Heart left ventricle (tissue), 16 donors: ENCODE measurements around the gene NMNAT2. TPM values are rescaled to one million over a fixed set of nuclear protein-coding genes. Genes with fewer than 3 reads are reported as not detected.
"Not testable (repeated sequence)": the region's sequence is repeated elsewhere in the genome, so short reads cannot be mapped to it uniquely, and the experiment has no call there.

Experiments used
- ATAC-seq, 4 donors: fragments of 200-7000 bp; cut with Tn5 transposase; one replicate each; pipeline ENCODE4 v1.9.1; 2020 to 2022; ENCODE audit warnings: moderate library complexity in 4 of 4, mild to moderate bottlenecking in 3 of 4, moderate number of reproducible peaks in 1 of 4
- DNase-seq, 5 donors: peaks; one replicate each; pipeline ENCODE4 v3.0.0-alpha.2; 2020
- H3K27ac ChIP-seq, 12 donors: fragments of 200-600 bp; sonication (generic) in 4 of 12; one replicate each; pipeline versions ENCODE4 v1.5.0 to v1.8.0; 2016 to 2022; ENCODE audit warnings: mild to moderate bottlenecking in 2 of 12
- H3K27me3 ChIP-seq, 9 donors: fragments of 200-600 bp; sonication (generic) in 2 of 9; one replicate each; pipeline versions ENCODE4 v1.5.1 to v1.8.0; 2016 to 2022; ENCODE audit warnings: mild to moderate bottlenecking in 3 of 9
- H3K36me3 ChIP-seq, 9 donors: fragments of 200-600 bp; sonication (generic) in 2 of 9; one replicate each; pipeline versions ENCODE4 v1.5.0 to v1.8.0; 2018 to 2022; ENCODE audit warnings: mild to moderate bottlenecking in 2 of 9
- H3K4me1 ChIP-seq, 12 donors: fragments of 200-600 bp; sonication (generic) in 4 of 12; one replicate each; pipeline versions ENCODE4 v1.5.0 to v1.8.0; 2016 to 2022; ENCODE audit warnings: mild to moderate bottlenecking in 3 of 12
- H3K4me3 ChIP-seq, 12 donors: fragments of 200-600 bp; sonication (generic) in 4 of 12; one replicate each; pipeline versions ENCODE4 v1.5.0 to v1.8.0; 2017 to 2022; ENCODE audit warnings: mild to moderate bottlenecking in 9 of 12, moderate library complexity in 4 of 12
- H3K9me3 ChIP-seq, 12 donors: fragments of 200-600 bp; sonication (generic) in 4 of 12; one replicate each; pipeline versions ENCODE4 v1.5.0 to v1.8.0; 2016 to 2022; ENCODE audit warnings: mild to moderate bottlenecking in 1 of 12
- CTCF ChIP-seq, 12 donors: fragments of 200-600 bp; sonication (generic) in 4 of 12; IDR thresholded peaks; one replicate each; pipeline versions ENCODE4 v1.5.0 to v1.8.0; 2018 to 2022; ENCODE audit warnings: antibody characterized with exemption in 12 of 12, mild to moderate bottlenecking in 5 of 12
- POLR2A ChIP-seq, 2 donors: fragments of 450-650 bp; IDR thresholded peaks; one replicate each; pipeline ENCODE4 v1.6.1; 2017; ENCODE audit warnings: antibody characterized with exemption in 2 of 2, mild to moderate bottlenecking in 2 of 2, moderate library complexity in 2 of 2
- WGBS, 4 donors: extraction: QIAGEN DNeasy Blood & Tissue Kit in 2 of 4; methylation state at CpG; one replicate each; pipeline versions ENCODE4 v1.1.5 to v1.1.7; 2013 to 2018; 5-methylcytosine and 5-hydroxymethylcytosine counted together
- intact Hi-C, 10 donors: fragments of 100-400 bp; cut with DNase I; formaldehyde crosslinking; loops; one replicate each; pipeline versions ENCODE4 v1.11.1 to v1.14.2; 2022
- polyA plus RNA-seq, 2 donors: library from polyadenylated mRNA; stranded (reverse); fragments of 200-250 nt; gene quantifications; one replicate each; pipeline ENCODE4 v1.2.3, GENCODE V29; 2013
- total RNA-seq, 9 donors: library from RNA; depleted of rRNA in 2 of 9; stranded (reverse); fragments of >200 nt in 2 of 9; fragmentation: NEBNext Ultra II Directional in 3 of 9; extraction: Animal tissue kit (Norgen Biotek cat#: 25700) in 3 of 9; gene quantifications; one replicate each; pipeline versions ENCODE4 v1.1.0 to v1.2.4, GENCODE V29; 2016 to 2023
- donor health status: ischemic (EF 13 %, LVEDD 7.1; RV severe dilation, severe dysfunction).
- donor health status: healthy with polysubstance abuse.
- donor health status: DM: no; HTN: yes; CAD: no.
- donor health status: DM: no; HTN: no; CAD: no.
- donor health status: ischemic (EF 25% LVEDD 6.9; RV normal size, moderate dysfunction).
- donor health status: ischemic (EF 25% LVEDD 5.7; RV mildly dilated, moderate dysfunction).
- donor health status: healthy.
- donor health status: DM: yes; HTN: yes; CAD: no.
- donor health status: ischemic (EF 35%, LVEDD 5.7; RV mildly dilated, moderate dysfunction).
- donor health status: nonischemic (EF 11% LVEDD 7.7; RV severe dilation, severe dysfunction).
- donor health status: DM: yes; HTN: yes; CAD: no.
- donor health status: PGD.
- donor health status: ischemic (EF 29% LVEDD 5.4; RV normal size, mild dysfunction).
- donor health status: nonischemic (EF 23%, LVEDD 6.1; RV moderate dilation, normal function).

The NMNAT2 gene
- total and polyA plus RNA-seq, 11 donors, result 0.53 to 5.1 (median 1.9) TPM

- Histone ChIP-seq H3K36me3 (no peaks in the 10 kb centered on the region), H3K4me3 (no peak overlapping the region), H3K4me1 (peaks cover 0 to 60% (median 13%) of the 10 kb centered on the region in 12 donors), H3K27ac (peak overlapping the region; percentile 26 to 88 (median 70)), H3K9me3 (no peaks in the 10 kb centered on the region), H3K27me3 (no peaks in the 10 kb centered on the region)
- DNase-seq, result peak; percentile 49 to 89 (median 84)
- peak; percentile 22 to 64 (median 46) for ATAC-seq
- 43 to 50% (median 45%) methylated on average over 1 of the region's 1 CpG for WGBS, 4 donors
- intact Hi-C loops, result loop anchor here in 3 of 10 donors (1.0 to 5.0 kb wide), 3 partner anchors 26 to 222 kb away; partner anchors contain the start of gene LAMC1 (in 1 of the 3)
- TF ChIP-seq POLR2A (IDR thresholded peaks at IDR 0.05), result no peak
- no peak for TF ChIP-seq CTCF (IDR thresholded peaks at IDR 0.05)
These were observed 173.7 kb downstream of the NMNAT2 start for GRCh38 chr1:183244466-183244865.

GRCh38 chr1:183243161-183244050 is 174.8 kb downstream of the NMNAT2 start:
- Histone ChIP-seq H3K9me3 (no peaks in the 10 kb centered on the region), H3K4me1 (peaks cover 0 to 64% (median 13%) of the 10 kb centered on the region in 12 donors), H3K27ac (peak overlapping the region; percentile 35 to 88 (median 71)), H3K27me3 (no peaks in the 10 kb centered on the region), H3K36me3 (no peaks in the 10 kb centered on the region), H3K4me3 (no peak overlapping the region)
- ATAC-seq (peak; percentile 15 to 80 (median 46)), DNase-seq (peak in 2 of 5 donors; percentile 74 to 77)
- 79 to 87% (median 83%) methylated on average over 5 of the region's 5 CpGs for WGBS, 4 donors
- no peak for TF ChIP-seq POLR2A (IDR thresholded peaks at IDR 0.05)
- no peak for TF ChIP-seq CTCF (IDR thresholded peaks at IDR 0.05)
- intact Hi-C loops, result loop anchor here in 3 of 10 donors (1.0 to 5.0 kb wide), 3 partner anchors 27 to 221 kb away; partner anchors contain the start of gene LAMC1 (in 1 of the 3)

GRCh38 chr1:183242556-183242955 is 175.6 kb downstream of the NMNAT2 start:
- Histone ChIP-seq H3K27ac (peak overlapping the region; percentile 43 to 88 (median 71)), H3K27me3 (no peaks in the 10 kb centered on the region), H3K4me3 (no peak overlapping the region), H3K4me1 (peaks cover 0 to 71% (median 13%) of the 10 kb centered on the region in 12 donors), H3K9me3 (no peaks in the 10 kb centered on the region), H3K36me3 (no peaks in the 10 kb centered on the region)
- DNase-seq (no peak), ATAC-seq (peak in 3 of 4 donors; percentile 30 to 38 (median 33))
- WGBS, 4 donors, result 64 to 76% (median 68%) methylated on average over 3 of the region's 3 CpGs
- TF ChIP-seq CTCF (IDR thresholded peaks at IDR 0.05) (no peak), POLR2A (IDR thresholded peaks at IDR 0.05) (no peak)
- intact Hi-C loops, result loop anchor here in 2 of 10 donors (5.0 kb wide), 2 partner anchors 35 to 220 kb away; partner anchors contain the start of gene LAMC1 (in 1 of the 2)

GRCh38 chr1:183241471-183241870 is 176.7 kb downstream of the NMNAT2 start:
- Histone ChIP-seq H3K36me3 (no peaks in the 10 kb centered on the region), H3K9me3 (no peaks in the 10 kb centered on the region), H3K27me3 (no peaks in the 10 kb centered on the region), H3K4me1 (peaks cover 0 to 67% (median 13%) of the 10 kb centered on the region in 12 donors), H3K4me3 (no peak overlapping the region), H3K27ac (peak overlapping the region; percentile 43 to 88 (median 71))
- ATAC-seq (no peak), DNase-seq (no peak)
- no peak for TF ChIP-seq CTCF (IDR thresholded peaks at IDR 0.05)
- TF ChIP-seq POLR2A (IDR thresholded peaks at IDR 0.05), result no peak
- intact Hi-C loops, result loop anchor here in 2 of 10 donors (5.0 kb wide), 2 partner anchors 36 to 219 kb away; partner anchors contain the start of gene LAMC1 (in 1 of the 2)
- 72 to 74% (median 73%) methylated on average over 3 of the region's 3 CpGs for WGBS, 4 donors

- not testable (repeated sequence) for H3K27me3 ChIP-seq, H3K9me3 ChIP-seq, H3K36me3 ChIP-seq, DNase-seq, ATAC-seq, H3K4me3 ChIP-seq
- intact Hi-C loops, result loop anchor here in 2 of 10 donors (5.0 kb wide), 2 partner anchors 36 to 219 kb away; partner anchors contain the start of gene LAMC1 (in 1 of the 2)
- Histone ChIP-seq H3K27ac (peak overlapping the region; percentile 43 to 88 (median 71)), H3K4me1 (peaks cover 0 to 64% (median 13%) of the 10 kb centered on the region in 12 donors)
- WGBS, 4 donors, result 87 to 93% (median 91%) methylated on average over 8 of the region's 8 CpGs
These were observed 177.3 kb downstream of the NMNAT2 start for GRCh38 chr1:183240853-183241252.
